ENCODE data around the gene TIFAB. TPM values are rescaled to one million over a fixed set of nuclear protein-coding genes. Genes with fewer than 3 reads are reported as not detected.

The TIFAB gene
- total RNA-seq, 4 donors from 2014 or later: not detected

DNA sequence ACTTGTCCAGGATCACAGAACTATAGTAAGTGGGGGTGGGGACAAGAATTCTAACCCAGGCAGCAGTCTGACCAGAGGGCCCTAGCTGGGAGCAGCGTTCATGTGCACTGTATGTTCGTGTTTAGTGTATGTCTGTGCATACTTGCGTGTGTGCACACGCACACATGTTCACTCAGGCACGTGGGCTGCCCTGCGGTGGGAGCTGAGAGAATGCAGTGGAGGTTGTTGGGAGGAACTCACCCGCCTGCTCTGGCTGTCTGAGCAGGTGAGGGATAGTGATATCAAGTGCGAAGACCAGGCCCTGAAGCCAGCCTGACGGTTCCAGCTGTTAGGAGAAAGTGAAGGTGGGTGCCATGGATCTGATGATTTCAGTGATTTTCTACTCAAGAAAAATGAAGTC, 5.9 kb downstream of the TIFAB start:
- no peak overlapping the region for H3K4me3 ChIP-seq
- no peak overlapping the region for H3K27ac ChIP-seq (replicated peaks in 1 of 4)
- 98% methylated on average over 9 of the region's 9 CpGs for WGBS
- intact Hi-C loops (cut with DNase I): no loop called here
- H3K4me1 ChIP-seq: peaks cover 5 to 11% (median 9%) of the 10 kb centered on the region in 4 donors
- TF ChIP-seq EP300 (IDR thresholded peaks at IDR 0.05) (no peak), POLR2AphosphoS5 (IDR thresholded peaks at IDR 0.05) (no peak), POLR2A (IDR thresholded peaks at IDR 0.05; ENCODE audit: low read depth) (no peak)
- TF ChIP-seq, protein P1, sequence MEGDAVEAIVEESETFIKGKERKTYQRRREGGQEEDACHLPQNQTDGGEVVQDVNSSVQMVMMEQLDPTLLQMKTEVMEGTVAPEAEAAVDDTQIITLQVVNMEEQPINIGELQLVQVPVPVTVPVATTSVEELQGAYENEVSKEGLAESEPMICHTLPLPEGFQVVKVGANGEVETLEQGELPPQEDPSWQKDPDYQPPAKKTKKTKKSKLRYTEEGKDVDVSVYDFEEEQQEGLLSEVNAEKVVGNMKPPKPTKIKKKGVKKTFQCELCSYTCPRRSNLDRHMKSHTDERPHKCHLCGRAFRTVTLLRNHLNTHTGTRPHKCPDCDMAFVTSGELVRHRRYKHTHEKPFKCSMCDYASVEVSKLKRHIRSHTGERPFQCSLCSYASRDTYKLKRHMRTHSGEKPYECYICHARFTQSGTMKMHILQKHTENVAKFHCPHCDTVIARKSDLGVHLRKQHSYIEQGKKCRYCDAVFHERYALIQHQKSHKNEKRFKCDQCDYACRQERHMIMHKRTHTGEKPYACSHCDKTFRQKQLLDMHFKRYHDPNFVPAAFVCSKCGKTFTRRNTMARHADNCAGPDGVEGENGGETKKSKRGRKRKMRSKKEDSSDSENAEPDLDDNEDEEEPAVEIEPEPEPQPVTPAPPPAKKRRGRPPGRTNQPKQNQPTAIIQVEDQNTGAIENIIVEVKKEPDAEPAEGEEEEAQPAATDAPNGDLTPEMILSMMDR (IDR thresholded peaks at IDR 0.05): no peak
- H3K9me3 ChIP-seq: no peaks in the 10 kb centered on the region
- DNase-seq (ENCODE audit: extremely low spot score): no peak
- H3K27me3 ChIP-seq: peaks cover 0 to 11% (median 0%) of the 10 kb centered on the region in 4 donors
- H3K36me3 ChIP-seq: no peaks in the 10 kb centered on the region

DNA sequence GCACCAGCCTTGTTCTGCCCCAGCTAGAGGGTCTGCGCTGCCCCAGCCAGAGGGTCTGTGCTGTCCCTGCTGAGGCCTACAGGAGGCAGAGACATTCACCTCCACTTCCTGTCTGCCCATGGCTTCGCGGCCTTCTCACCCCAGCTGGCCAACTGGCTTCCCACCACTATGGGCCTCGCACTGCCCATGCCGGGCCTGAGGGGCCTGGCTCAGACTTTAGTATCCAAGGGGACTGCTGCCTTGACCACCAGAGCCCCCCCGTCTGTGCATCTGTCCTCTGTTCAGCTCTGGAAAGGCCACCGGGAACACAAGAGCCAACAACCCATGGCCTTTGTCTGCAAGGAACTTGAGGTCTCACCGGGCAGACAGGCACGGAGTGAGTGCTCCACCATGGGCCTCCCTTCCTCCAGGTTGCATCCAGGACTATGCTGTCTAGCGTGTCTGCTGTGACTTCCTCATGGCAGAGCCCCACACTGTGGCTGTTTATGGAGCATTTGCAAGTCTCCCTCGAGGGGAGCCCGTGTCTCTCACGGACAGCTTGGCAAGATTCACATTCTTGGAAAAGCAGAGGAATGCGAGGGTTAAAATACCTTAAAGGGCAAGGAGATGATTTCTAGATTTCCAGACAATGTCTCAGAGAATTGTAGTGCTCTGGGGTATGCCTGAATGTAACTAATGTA, 6.7 kb downstream of the TIFAB start:
- DNase-seq (ENCODE audit: extremely low spot score): no peak
- Histone ChIP-seq H3K4me3 (no peak overlapping the region), H3K27me3 (peaks cover 0 to 11% (median 0%) of the 10 kb centered on the region in 4 donors), H3K27ac (replicated peaks in 1 of 4) (no peak overlapping the region), H3K36me3 (no peaks in the 10 kb centered on the region), H3K9me3 (no peaks in the 10 kb centered on the region), H3K4me1 (peaks cover 5 to 11% (median 9%) of the 10 kb centered on the region in 4 donors)
- 88% methylated on average over 12 of the region's 14 CpGs for WGBS
- intact Hi-C loops (cut with DNase I): no loop called here
- TF ChIP-seq POLR2A (IDR thresholded peaks at IDR 0.05; ENCODE audit: low read depth) (no peak), EP300 (IDR thresholded peaks at IDR 0.05) (no peak), POLR2AphosphoS5 (IDR thresholded peaks at IDR 0.05) (no peak)
- TF ChIP-seq, protein P1 (IDR thresholded peaks at IDR 0.05): no peak

GRCh38 chr5:135444881-135445280, 7.3 kb downstream of the TIFAB start:
- no peak overlapping the region for H3K27ac ChIP-seq (replicated peaks in 1 of 4)
- peaks cover 0 to 11% (median 0%) of the 10 kb centered on the region in 4 donors for H3K27me3 ChIP-seq
- 89% methylated on average over 5 of the region's 6 CpGs for WGBS
- no peak for TF ChIP-seq EP300 (IDR thresholded peaks at IDR 0.05)
- TF ChIP-seq POLR2A (IDR thresholded peaks at IDR 0.05; ENCODE audit: low read depth): no peak
- TF ChIP-seq, protein P1 (IDR thresholded peaks at IDR 0.05): no peak
- no peak for TF ChIP-seq POLR2AphosphoS5 (IDR thresholded peaks at IDR 0.05)
- no peak for DNase-seq (ENCODE audit: extremely low spot score)
- no peaks in the 10 kb centered on the region for H3K9me3 ChIP-seq
- intact Hi-C loops (cut with DNase I): no loop called here
- H3K36me3 ChIP-seq: no peaks in the 10 kb centered on the region
- H3K4me1 ChIP-seq: peaks cover 5 to 11% (median 9%) of the 10 kb centered on the region in 4 donors
- H3K4me3 ChIP-seq: no peak overlapping the region

GRCh38 chr5:135444360-135444759, 7.8 kb downstream of the TIFAB start:
- intact Hi-C loops (cut with DNase I): no loop called here
- Histone ChIP-seq H3K27me3 (peaks cover 0 to 6% (median 0%) of the 10 kb centered on the region in 4 donors), H3K27ac (replicated peaks in 1 of 4) (no peak overlapping the region), H3K9me3 (no peaks in the 10 kb centered on the region), H3K4me3 (no peak overlapping the region), H3K36me3 (no peaks in the 10 kb centered on the region), H3K4me1 (peaks cover 5 to 11% (median 9%) of the 10 kb centered on the region in 4 donors)
- DNase-seq (ENCODE audit: extremely low spot score): no peak
- TF ChIP-seq, protein P1 (IDR thresholded peaks at IDR 0.05): no peak
- TF ChIP-seq POLR2A (IDR thresholded peaks at IDR 0.05; ENCODE audit: low read depth): no peak
- no peak for TF ChIP-seq POLR2AphosphoS5 (IDR thresholded peaks at IDR 0.05)
- no peak for TF ChIP-seq EP300 (IDR thresholded peaks at IDR 0.05)
- 83% methylated on average over 13 of the region's 13 CpGs for WGBS

Data from esophagus muscularis mucosa (tissue), 4 donors.